GM21447 (cell line): ENCODE results near the gene LRTM2.

ENCODE experiments used
- ATAC-seq: cut with Tn5 transposase; IDR thresholded peaks from one replicate; pipeline ENCODE4 v1.9.1; 2021; ENCODE audit not compliant: unreplicated experiment

The LRTM2 gene

GRCh38 chr12:1820191-1820895 lies at the start of gene LRTM2:
TSS of gene LRTM2 (plus strand) at chr12:1820565. CDS start at chr12:1828149, 7,584 bp downstream.
- no peak for ATAC-seq

GRCh38 chr12:1773937-1774655 lies 46.3 kb upstream of the LRTM2 start:
- no peak for ATAC-seq

GRCh38 chr12:1776170-1776921 lies 44.0 kb upstream of the LRTM2 start:
- ATAC-seq, result no peak

GRCh38 chr12:1777798-1778197 lies 42.6 kb upstream of the LRTM2 start:
- ATAC-seq, result no peak

- no peak for ATAC-seq
Observed at GRCh38 chr12:1778911-1779310, 41.5 kb upstream of the LRTM2 start.

- ATAC-seq, result no peak
Observed at GRCh38 chr12:1779783-1780182, 40.6 kb upstream of the LRTM2 start.

GRCh38 chr12:1781772-1782171 lies 38.6 kb upstream of the LRTM2 start:
- no peak for ATAC-seq

- no peak for ATAC-seq
Observed at GRCh38 chr12:1782215-1782614, 38.1 kb upstream of the LRTM2 start.

- ATAC-seq, result no peak
Observed at GRCh38 chr12:1787714-1788113, 32.7 kb upstream of the LRTM2 start.

GRCh38 chr12:1790444-1790843 lies 29.9 kb upstream of the LRTM2 start:
- ATAC-seq, result no peak

- no peak for ATAC-seq
Observed at GRCh38 chr12:1791104-1791841, 29.1 kb upstream of the LRTM2 start.

- no peak for ATAC-seq
Observed at GRCh38 chr12:1792406-1792805, 28.0 kb upstream of the LRTM2 start.

GRCh38 chr12:1793426-1794210 lies 26.7 kb upstream of the LRTM2 start:
- ATAC-seq, result no peak

- ATAC-seq, result no peak
Observed at GRCh38 chr12:1794440-1795090, 25.8 kb upstream of the LRTM2 start.

- no peak for ATAC-seq
Observed at GRCh38 chr12:1795221-1795784, 25.1 kb upstream of the LRTM2 start.

- ATAC-seq, result peak; percentile 83
Observed at GRCh38 chr12:1795785-1796514, 24.4 kb upstream of the LRTM2 start.

GRCh38 chr12:1796515-1797010 lies 23.8 kb upstream of the LRTM2 start:
- peak; percentile 41 for ATAC-seq

GRCh38 chr12:1797011-1797901 lies 23.1 kb upstream of the LRTM2 start:
- ATAC-seq, result peak; percentile 20
